ENCODE measurements around the gene RPL36AL. TPM values are rescaled to one million over a fixed set of nuclear protein-coding genes. Genes with fewer than 3 reads are reported as not detected.

Gene RPL36AL
- total RNA-seq, 1 donor from 2014 or later, result 345 TPM

GRCh38 chr14:49583629-49584028 is 36.8 kb downstream of the RPL36AL start:
- no peak overlapping the region for H3K4me3 ChIP-seq (ENCODE audit: low read depth, low read length)
- H3K27me3 ChIP-seq (ENCODE audit: control insufficient read depth, insufficient read depth, low read length), result no peaks in the 10 kb centered on the region
- FAIRE-seq (no peak), DNase-seq (ENCODE audit: low read depth) (no peak)
- TF ChIP-seq CTCF (IDR thresholded peaks at IDR 0.05; ENCODE audit: insufficient read depth, low read length, severe bottlenecking), result no peak
- H3K36me3 ChIP-seq (ENCODE audit: control insufficient read depth, insufficient read depth, low read length), result peaks cover 8% of the 10 kb centered on the region

- FAIRE-seq (no peak), DNase-seq (ENCODE audit: low read depth) (no peak)
- no peak overlapping the region for H3K4me3 ChIP-seq (ENCODE audit: low read depth, low read length)
- TF ChIP-seq CTCF (IDR thresholded peaks at IDR 0.05; ENCODE audit: insufficient read depth, low read length, severe bottlenecking), result no peak
- no peaks in the 10 kb centered on the region for H3K27me3 ChIP-seq (ENCODE audit: control insufficient read depth, insufficient read depth, low read length)
- peaks cover 10% of the 10 kb centered on the region for H3K36me3 ChIP-seq (ENCODE audit: control insufficient read depth, insufficient read depth, low read length)
Observed at GRCh38 chr14:49582113-49582977, 38.1 kb downstream of the RPL36AL start.

GRCh38 chr14:49581209-49582112 is 39.0 kb downstream of the RPL36AL start:
- FAIRE-seq, result no peak
- H3K36me3 ChIP-seq (ENCODE audit: control insufficient read depth, insufficient read depth, low read length), result peaks cover 12% of the 10 kb centered on the region

GRCh38 chr14:49579841-49580240 is 40.6 kb downstream of the RPL36AL start:
- no peaks in the 10 kb centered on the region for H3K27me3 ChIP-seq (ENCODE audit: control insufficient read depth, insufficient read depth, low read length)
- DNase-seq (ENCODE audit: low read depth), result no peak

More at GRCh38 chr14:49581209-49582112, 39.0 kb downstream of the RPL36AL start:
- H3K27me3 ChIP-seq (ENCODE audit: control insufficient read depth, insufficient read depth, low read length), result no peaks in the 10 kb centered on the region
- no peak overlapping the region for H3K4me3 ChIP-seq (ENCODE audit: low read depth, low read length)
- no peak for DNase-seq (ENCODE audit: low read depth)
- no peak for TF ChIP-seq CTCF (IDR thresholded peaks at IDR 0.05; ENCODE audit: insufficient read depth, low read length, severe bottlenecking)

GRCh38 chr14:49578141-49578540 is 42.3 kb downstream of the RPL36AL start:
- Histone ChIP-seq H3K36me3 (ENCODE audit: control insufficient read depth, insufficient read depth, low read length) (peaks cover 5% of the 10 kb centered on the region), H3K4me3 (ENCODE audit: low read depth, low read length) (no peak overlapping the region), H3K27me3 (ENCODE audit: control insufficient read depth, insufficient read depth, low read length) (no peaks in the 10 kb centered on the region)
- no peak for TF ChIP-seq CTCF (IDR thresholded peaks at IDR 0.05; ENCODE audit: insufficient read depth, low read length, severe bottlenecking)
- no peak for DNase-seq (ENCODE audit: low read depth)
- FAIRE-seq, result no peak

More at GRCh38 chr14:49579841-49580240, 40.6 kb downstream of the RPL36AL start:
- no peak for TF ChIP-seq CTCF (IDR thresholded peaks at IDR 0.05; ENCODE audit: insufficient read depth, low read length, severe bottlenecking)
- H3K36me3 ChIP-seq (ENCODE audit: control insufficient read depth, insufficient read depth, low read length), result peaks cover 10% of the 10 kb centered on the region
- no peak overlapping the region for H3K4me3 ChIP-seq (ENCODE audit: low read depth, low read length)
- no peak for FAIRE-seq

All from bronchial epithelial cell (primary cell).